Choroid plexus epithelial cell (primary cell): ENCODE measurements around the gene MC1R.

ENCODE experiments used
- DNase-seq: peaks from one replicate; pipeline ENCODE4 v3.0.0-alpha.2; 2010; ENCODE audit warnings: low read depth
- H3K4me3 ChIP-seq: 2 replicates; pipeline ENCODE4 v1.5.1; 2011; ENCODE audit warnings: low read depth, mild to moderate bottlenecking, control low read depth, low read length, moderate library complexity
- CTCF ChIP-seq: conservative IDR thresholded peaks from 2 replicates; pipeline ENCODE4 v1.5.1; 2011; ENCODE audit warnings: low read depth, mild to moderate bottlenecking, control low read depth, inconsistent platforms, low read length, moderate library complexity

MC1R gene

GRCh38 chr16:89952551-89952950 is 33.9 kb downstream of the MC1R start:
- no peak overlapping the region for H3K4me3 ChIP-seq
- TF ChIP-seq CTCF, result no peak
- no peak for DNase-seq

GRCh38 chr16:89953671-89954406 is 35.2 kb downstream of the MC1R start:
- no peak for TF ChIP-seq CTCF
- no peak for DNase-seq
- H3K4me3 ChIP-seq, result no peak overlapping the region

GRCh38 chr16:89954462-89954861 is 35.8 kb downstream of the MC1R start:
- no peak for DNase-seq
- H3K4me3 ChIP-seq, result no peak overlapping the region
- no peak for TF ChIP-seq CTCF

GRCh38 chr16:89955001-89955685 is 36.5 kb downstream of the MC1R start:
- no peak overlapping the region for H3K4me3 ChIP-seq
- TF ChIP-seq CTCF, result no peak
- DNase-seq, result no peak

GRCh38 chr16:89956505-89957215 is 38.0 kb downstream of the MC1R start:
- TF ChIP-seq CTCF, result no peak
- DNase-seq, result no peak
- no peak overlapping the region for H3K4me3 ChIP-seq

- no peak for TF ChIP-seq CTCF
- DNase-seq, result no peak
- no peak overlapping the region for H3K4me3 ChIP-seq
These were observed 38.6 kb downstream of the MC1R start for GRCh38 chr16:89957216-89957785.
